Body of pancreas (tissue), 4 donors: ENCODE measurements around the gene BMAL1. TPM values are rescaled to one million over a fixed set of nuclear protein-coding genes. Genes with fewer than 3 reads are reported as not detected.

Experiments
- ATAC-seq: fragments of 150-250 bp; one replicate; pipeline ENCODE4 v1.9.1; 2016
- DNase-seq, 4 donors: peaks; one replicate each; pipeline ENCODE4 v3.0.0-alpha.2; 2019
- H3K27ac ChIP-seq, 4 donors: fragments of 200-600 bp; sonication (generic); 1 replicate in 3 of 4; 2 replicates in 1 of 4; pipeline versions ENCODE4 v1.5.1 to v1.6.1; 2016 to 2019; ENCODE audit warnings: mild to moderate bottlenecking in 1 of 4, mixed read lengths in 1 of 4, moderate library complexity in 1 of 4
- H3K27me3 ChIP-seq, 2 donors: fragments of 200-600 bp; sonication (generic); one replicate each; pipeline ENCODE4 v1.6.0; 2016; ENCODE audit warnings: mild to moderate bottlenecking in 1 of 2
- H3K36me3 ChIP-seq, 2 donors: fragments of 200-600 bp; sonication (generic); replicated peaks in 1 of 2; 2 replicates each; pipeline ENCODE4 v1.5.1; 2016; ENCODE audit warnings: low read depth in 2 of 2; ENCODE audit not compliant: insufficient read depth in 1 of 2
- H3K4me1 ChIP-seq: fragments of 200-600 bp; sonication (generic); one replicate; pipeline ENCODE4 v1.6.0; 2016
- H3K4me3 ChIP-seq, 2 donors: fragments of 200-600 bp; sonication (generic); 1 replicate in 1 of 2; 2 replicates in 1 of 2; pipeline ENCODE4 v1.5.1; 2016 to 2019
- H3K9me3 ChIP-seq, 3 donors: fragments of 200-600 bp; sonication (generic); 1 replicate in 2 of 3; 2 replicates in 1 of 3; pipeline ENCODE4 v1.5.1; 2016
- POLR2A ChIP-seq, 3 donors: fragments of 450-650 bp; IDR thresholded peaks; one replicate each; pipeline ENCODE4 v1.6.1; 2016; ENCODE audit warnings: antibody characterized with exemption in 3 of 3, mild to moderate bottlenecking in 2 of 3
- WGBS, 2 donors: methylation state at CpG; one replicate each; pipeline ENCODE4 v1.1.5; 2017; 5-methylcytosine and 5-hydroxymethylcytosine counted together
- intact Hi-C: fragments of 100-400 bp; cut with DNase I; formaldehyde crosslinking; loops from one replicate; pipeline ENCODE4 v1.15.1; 2023
- total RNA-seq, 2 donors: library from RNA; depleted of rRNA; stranded (reverse); fragments of >200 nt; gene quantifications; one replicate each; pipeline ENCODE4 v1.1.0, GENCODE V29; 2016
- TF ChIP-seq, protein P1 (sequence below), 7 experiments: fragments of 450-650 bp in 4 of 7; fragments of 200-600 bp in 3 of 7; sonication (generic) in 3 of 7; IDR thresholded peaks; one replicate each; pipeline ENCODE4 v1.5.1; 2016 to 2019; ENCODE audit warnings: antibody characterized with exemption in 7 of 7

Gene BMAL1
- total RNA-seq, 2 donors from 2014 or later: 19.5 to 35.3 TPM

GRCh38 chr11:13242564-13242963, 35.0 kb upstream of the BMAL1 start:
- Histone ChIP-seq H3K9me3 (no peaks in the 10 kb centered on the region), H3K4me3 (no peak overlapping the region), H3K4me1 (no peaks in the 10 kb centered on the region), H3K27me3 (no peaks in the 10 kb centered on the region), H3K27ac (no peak overlapping the region), H3K36me3 (no peaks in the 10 kb centered on the region)
- WGBS, 2 donors: 86 to 89% methylated on average over 3 of the region's 3 CpGs
- TF ChIP-seq, protein P1, sequence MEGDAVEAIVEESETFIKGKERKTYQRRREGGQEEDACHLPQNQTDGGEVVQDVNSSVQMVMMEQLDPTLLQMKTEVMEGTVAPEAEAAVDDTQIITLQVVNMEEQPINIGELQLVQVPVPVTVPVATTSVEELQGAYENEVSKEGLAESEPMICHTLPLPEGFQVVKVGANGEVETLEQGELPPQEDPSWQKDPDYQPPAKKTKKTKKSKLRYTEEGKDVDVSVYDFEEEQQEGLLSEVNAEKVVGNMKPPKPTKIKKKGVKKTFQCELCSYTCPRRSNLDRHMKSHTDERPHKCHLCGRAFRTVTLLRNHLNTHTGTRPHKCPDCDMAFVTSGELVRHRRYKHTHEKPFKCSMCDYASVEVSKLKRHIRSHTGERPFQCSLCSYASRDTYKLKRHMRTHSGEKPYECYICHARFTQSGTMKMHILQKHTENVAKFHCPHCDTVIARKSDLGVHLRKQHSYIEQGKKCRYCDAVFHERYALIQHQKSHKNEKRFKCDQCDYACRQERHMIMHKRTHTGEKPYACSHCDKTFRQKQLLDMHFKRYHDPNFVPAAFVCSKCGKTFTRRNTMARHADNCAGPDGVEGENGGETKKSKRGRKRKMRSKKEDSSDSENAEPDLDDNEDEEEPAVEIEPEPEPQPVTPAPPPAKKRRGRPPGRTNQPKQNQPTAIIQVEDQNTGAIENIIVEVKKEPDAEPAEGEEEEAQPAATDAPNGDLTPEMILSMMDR (IDR thresholded peaks at IDR 0.05): no peak
- no peak for TF ChIP-seq POLR2A (IDR thresholded peaks at IDR 0.05)
- no peak for ATAC-seq
- intact Hi-C loops: no loop called here
- no peak for DNase-seq

GRCh38 chr11:13247606-13248296, 29.8 kb upstream of the BMAL1 start:
- no peak for DNase-seq
- H3K4me3 ChIP-seq: no peak overlapping the region
- no peak for ATAC-seq
- WGBS, 2 donors: 55 to 62% methylated on average over 5 of the region's 5 CpGs
- intact Hi-C loops: no loop called here
- TF ChIP-seq POLR2A (IDR thresholded peaks at IDR 0.05): no peak
- TF ChIP-seq, protein P1 (IDR thresholded peaks at IDR 0.05): no peak
- no peaks in the 10 kb centered on the region for H3K36me3 ChIP-seq
- H3K9me3 ChIP-seq: no peaks in the 10 kb centered on the region
- H3K27ac ChIP-seq: no peak overlapping the region
- no peaks in the 10 kb centered on the region for H3K27me3 ChIP-seq
- no peaks in the 10 kb centered on the region for H3K4me1 ChIP-seq

GRCh38 chr11:13249177-13249576, 28.4 kb upstream of the BMAL1 start:
- Histone ChIP-seq H3K4me3 (no peak overlapping the region), H3K9me3 (no peaks in the 10 kb centered on the region), H3K4me1 (no peaks in the 10 kb centered on the region), H3K27ac (no peak overlapping the region), H3K36me3 (no peaks in the 10 kb centered on the region), H3K27me3 (no peaks in the 10 kb centered on the region)
- WGBS, 2 donors: 73 to 80% methylated on average over 2 of the region's 2 CpGs
- ATAC-seq: no peak
- intact Hi-C loops: no loop called here
- DNase-seq: no peak
- TF ChIP-seq, protein P1 (IDR thresholded peaks at IDR 0.05): no peak
- TF ChIP-seq POLR2A (IDR thresholded peaks at IDR 0.05): no peak

DNA sequence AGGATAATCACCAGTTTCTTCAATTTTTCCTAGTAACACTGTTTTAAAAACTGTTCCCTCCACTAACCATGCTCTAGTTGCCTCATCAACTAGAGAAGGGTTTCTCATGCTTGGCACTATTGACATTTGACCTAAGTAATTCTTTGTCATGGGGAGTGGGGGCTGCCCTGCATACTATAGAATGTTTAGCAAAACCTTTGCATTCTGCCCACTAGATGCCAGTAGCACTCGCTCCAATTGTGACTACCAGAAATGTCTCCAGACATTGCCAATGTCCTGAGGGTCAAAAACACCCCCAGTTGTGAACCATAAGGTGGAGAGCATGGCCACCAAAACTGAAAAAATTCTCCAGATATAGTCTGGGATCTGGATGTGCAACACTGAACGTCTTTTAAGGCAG, 27.6 kb upstream of the BMAL1 start:
- H3K36me3 ChIP-seq: no peaks in the 10 kb centered on the region
- H3K27ac ChIP-seq: no peak overlapping the region
- TF ChIP-seq, protein P1 (IDR thresholded peaks at IDR 0.05): no peak
- TF ChIP-seq POLR2A (IDR thresholded peaks at IDR 0.05): no peak
- 0 to 60% methylated on average over 1 to 2 of the region's 2 CpGs for WGBS, 2 donors
- H3K4me3 ChIP-seq: no peak overlapping the region
- ATAC-seq (no peak), DNase-seq (no peak)
- intact Hi-C loops: no loop called here
- no peaks in the 10 kb centered on the region for H3K4me1 ChIP-seq
- H3K9me3 ChIP-seq: no peaks in the 10 kb centered on the region
- H3K27me3 ChIP-seq: no peaks in the 10 kb centered on the region

- no peak for ATAC-seq
- TF ChIP-seq, protein P1 (IDR thresholded peaks at IDR 0.05): no peak
- TF ChIP-seq POLR2A (IDR thresholded peaks at IDR 0.05): no peak
- intact Hi-C loops: no loop called here
Measured at GRCh38 chr11:13251966-13252365, 25.6 kb upstream of the BMAL1 start.

More at GRCh38 chr11:13251966-13252365, 25.6 kb upstream of the BMAL1 start:
- DNase-seq: no peak
- Histone ChIP-seq H3K4me1 (no peaks in the 10 kb centered on the region), H3K27ac (no peak overlapping the region), H3K9me3 (no peaks in the 10 kb centered on the region), H3K27me3 (no peaks in the 10 kb centered on the region), H3K36me3 (no peaks in the 10 kb centered on the region), H3K4me3 (no peak overlapping the region)
- 80 to 82% methylated on average over 2 of the region's 2 CpGs for WGBS, 2 donors
